Sciatic nerve (tissue), 2 donors: ENCODE measurements around the gene IGSF5. TPM values are rescaled to one million over a fixed set of nuclear protein-coding genes. Genes with fewer than 3 reads are reported as not detected.

Experiments
- ATAC-seq: fragments of 200-7000 bp; cut with Tn5 transposase; one replicate; pipeline ENCODE4 v1.9.1; 2020; ENCODE audit warnings: mild to moderate bottlenecking, moderate library complexity
- DNase-seq: peaks from one replicate; pipeline ENCODE4 v3.0.0-alpha.2; 2020; ENCODE audit warnings: low spot score
- intact Hi-C: fragments of 100-400 bp; cut with DNase I; formaldehyde crosslinking; loops from one replicate; pipeline ENCODE4 v1.14.2; 2022
- total RNA-seq: library from RNA; stranded (reverse); fragmentation: NEBNext Ultra II Directional; extraction: Animal tissue kit (Norgen Biotek cat#: 25700); gene quantifications from one replicate; pipeline ENCODE4 v1.2.1, GENCODE V29; 2021
- donor health status: DM: no; HTN: no; CAD: no.
- donor health status: DM: no; HTN: no; CAD: no.

The IGSF5 gene
- total RNA-seq, 1 donor from 2014 or later, result not detected

GRCh38 chr21:39851002-39851618, 106.1 kb downstream of the IGSF5 start:
- DNase-seq (no peak), ATAC-seq (no peak)
- intact Hi-C loops, result no loop called here

Other genes with a start within 250 kb of the IGSF5 start
- not detected for gene B3GALT5, start 132.2 kb upstream of the IGSF5 start, total RNA-seq
- 8.5 TPM for gene PCP4, start 122.3 kb downstream of the IGSF5 start, total RNA-seq